ENCODE measurements around the gene KANSL3.
A peak's percentile ranks its signal among the peaks of the same experiment; 100 is the strongest.

The KANSL3 gene

DNA sequence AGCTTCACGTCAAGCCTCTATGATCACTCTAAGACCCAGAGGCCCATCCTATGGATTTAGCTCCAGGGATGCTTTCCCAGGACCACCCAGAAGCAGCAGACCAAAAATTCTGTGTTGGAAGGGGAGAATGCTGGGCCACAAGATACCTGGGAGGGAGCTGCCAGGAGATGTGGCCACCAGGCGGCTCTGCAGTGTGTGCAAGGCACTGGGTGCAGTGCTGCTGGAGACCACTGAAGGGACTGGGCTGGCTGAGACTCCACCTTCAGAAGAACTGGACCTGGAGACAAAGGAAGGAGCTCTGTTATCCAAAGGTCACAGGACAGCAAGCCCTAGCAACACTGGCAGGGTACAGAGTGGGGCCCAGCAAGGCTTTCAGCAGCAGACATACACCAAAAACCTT lies 34.0 kb downstream of the KANSL3 start:
- peak; percentile 12 for TF ChIP-seq CTCF (IDR thresholded peaks at IDR 0.05; ENCODE audit: low read depth, low read length, missing control alignments)
- H3K4me3 ChIP-seq (ENCODE audit: low read depth, low read length) = no peak overlapping the region
- no peak for DNase-seq (ENCODE audit: low read depth)

GRCh38 chr2:96602330-96602823 lies 35.7 kb downstream of the KANSL3 start:
- DNase-seq (ENCODE audit: low read depth) = no peak
- TF ChIP-seq CTCF (IDR thresholded peaks at IDR 0.05; ENCODE audit: low read depth, low read length, missing control alignments) = peak; percentile 24
- H3K4me3 ChIP-seq (ENCODE audit: low read depth, low read length) = no peak overlapping the region

- no peak for DNase-seq (ENCODE audit: low read depth)
- no peak overlapping the region for H3K4me3 ChIP-seq (ENCODE audit: low read depth, low read length)
- TF ChIP-seq CTCF (IDR thresholded peaks at IDR 0.05; ENCODE audit: low read depth, low read length, missing control alignments) = no peak
Measured at GRCh38 chr2:96601382-96602292, 36.5 kb downstream of the KANSL3 start.

- TF ChIP-seq CTCF (IDR thresholded peaks at IDR 0.05; ENCODE audit: low read depth, low read length, missing control alignments) = no peak
- DNase-seq (ENCODE audit: low read depth) = no peak
- no peak overlapping the region for H3K4me3 ChIP-seq (ENCODE audit: low read depth, low read length)
Measured at GRCh38 chr2:96599941-96600340, 38.2 kb downstream of the KANSL3 start.

DNA sequence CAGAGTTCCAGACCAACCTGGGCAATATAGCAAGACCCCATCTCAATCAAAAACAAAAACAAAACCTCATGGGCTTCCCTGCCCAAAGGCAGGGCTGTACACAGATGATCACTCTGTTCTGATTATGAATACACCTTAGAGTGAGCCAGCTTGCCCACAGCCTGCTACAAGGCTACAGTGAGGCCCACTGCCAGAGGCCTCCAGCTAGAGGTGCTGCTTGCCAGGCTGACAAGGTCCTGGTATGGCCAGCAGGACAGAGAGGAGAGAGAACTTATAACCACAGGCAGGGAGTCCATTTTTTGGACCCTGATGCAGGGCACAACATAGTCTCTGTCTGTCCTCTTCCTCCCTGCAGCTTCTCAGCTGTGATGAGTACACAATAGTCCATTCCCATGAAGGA lies 41.5 kb downstream of the KANSL3 start:
- no peak for TF ChIP-seq CTCF (IDR thresholded peaks at IDR 0.05; ENCODE audit: low read depth, low read length, missing control alignments)
- DNase-seq (ENCODE audit: low read depth) = no peak
- no peak overlapping the region for H3K4me3 ChIP-seq (ENCODE audit: low read depth, low read length)

- TF ChIP-seq CTCF (IDR thresholded peaks at IDR 0.05; ENCODE audit: low read depth, low read length, missing control alignments) = no peak
- no peak overlapping the region for H3K4me3 ChIP-seq (ENCODE audit: low read depth, low read length)
- DNase-seq (ENCODE audit: low read depth) = no peak
Measured at GRCh38 chr2:96594691-96595152, 43.4 kb downstream of the KANSL3 start.
